G401 (cell line): ENCODE data around the gene ZNF778. TPM values are rescaled to one million over a fixed set of nuclear protein-coding genes. Genes with fewer than 3 reads are reported as not detected.

Experiments
- DNase-seq: peaks from one replicate; pipeline ENCODE4 v3.0.0-alpha.2; 2015; ENCODE audit warnings: low spot score
- in situ Hi-C: cut with HindIII; loops from 2 replicates; pipeline ENCODE4 v1.10.0; 2016; ENCODE audit warnings: low sequenced_read_pairs, mixed read lengths
- total RNA-seq: library from RNA; depleted of rRNA; stranded (reverse); fragments of >200 nt; shearing (Covaris generic); gene quantifications from 2 replicates; pipeline ENCODE4 v1.2.3, GENCODE V29; 2014

Gene ZNF778
- total RNA-seq, 1 experiment from 2014 or later, result 8.3 TPM

- no peak for DNase-seq
- in situ Hi-C loops, result no loop called here
Observed at GRCh38 chr16:89269805-89270665, 52.5 kb downstream of the ZNF778 start.

- in situ Hi-C loops, result no loop called here
- no peak for DNase-seq
Observed at GRCh38 chr16:89270666-89271345, 53.3 kb downstream of the ZNF778 start.

- DNase-seq, result no peak
- in situ Hi-C loops, result no loop called here
Observed at GRCh38 chr16:89272631-89273030, 55.1 kb downstream of the ZNF778 start.

GRCh38 chr16:89273741-89274472, 56.4 kb downstream of the ZNF778 start:
- no peak for DNase-seq
- in situ Hi-C loops, result no loop called here

GRCh38 chr16:89274561-89275283, 57.2 kb downstream of the ZNF778 start:
- DNase-seq, result no peak
- in situ Hi-C loops, result no loop called here

- in situ Hi-C loops, result no loop called here
- DNase-seq, result no peak
Observed at GRCh38 chr16:89275284-89275584, 57.7 kb downstream of the ZNF778 start.

GRCh38 chr16:89275837-89276720, 58.6 kb downstream of the ZNF778 start:
- peak; percentile 80 for DNase-seq
- in situ Hi-C loops, result no loop called here

- in situ Hi-C loops, result no loop called here
- DNase-seq, result no peak
Observed at GRCh38 chr16:89277049-89277448, 59.5 kb downstream of the ZNF778 start.

- in situ Hi-C loops, result no loop called here
Observed at GRCh38 chr16:89277641-89278341, 60.3 kb downstream of the ZNF778 start.

GRCh38 chr16:89278441-89279240, 61.1 kb downstream of the ZNF778 start:
- no peak for DNase-seq
- in situ Hi-C loops, result no loop called here

More at GRCh38 chr16:89277641-89278341, 60.3 kb downstream of the ZNF778 start:
- no peak for DNase-seq

- DNase-seq, result no peak
- in situ Hi-C loops, result no loop called here
Observed at GRCh38 chr16:89279666-89280481, 62.4 kb downstream of the ZNF778 start.

GRCh38 chr16:89280546-89281188, 63.2 kb downstream of the ZNF778 start:
- DNase-seq, result no peak

GRCh38 chr16:89281189-89281577, 63.7 kb downstream of the ZNF778 start:
- in situ Hi-C loops, result no loop called here

More at GRCh38 chr16:89280546-89281188, 63.2 kb downstream of the ZNF778 start:
- in situ Hi-C loops, result no loop called here

GRCh38 chr16:89281829-89282228, 64.3 kb downstream of the ZNF778 start:
- no peak for DNase-seq
- in situ Hi-C loops, result no loop called here

More at GRCh38 chr16:89281189-89281577, 63.7 kb downstream of the ZNF778 start:
- DNase-seq, result no peak

- in situ Hi-C loops, result no loop called here
- DNase-seq, result no peak
Observed at GRCh38 chr16:89282523-89282922, 65.0 kb downstream of the ZNF778 start.

GRCh38 chr16:89283449-89283848, 65.9 kb downstream of the ZNF778 start:
- in situ Hi-C loops, result no loop called here
- DNase-seq, result no peak
